Neural crest cell (in vitro differentiated cells): ENCODE results near the gene COX4I1. TPM values are rescaled to one million over a fixed set of nuclear protein-coding genes. Genes with fewer than 3 reads are reported as not detected.
"Not testable (repeated sequence)": the region's sequence is repeated elsewhere in the genome, so short reads cannot be mapped to it uniquely, and the experiment has no call there.

ENCODE experiments used
- DNase-seq: peaks from one replicate; pipeline ENCODE4 v3.0.0; 2021; ENCODE audit warnings: low read depth, mixed read lengths, low spot score
- H3K27ac Mint-ChIP-seq: one replicate; pipeline ENCODE4 v1.8.0; 2021; ENCODE audit warnings: mild to moderate bottlenecking, mixed read lengths; ENCODE audit not compliant: unreplicated experiment
- H3K27me3 Mint-ChIP-seq: 2 replicates; pipeline ENCODE4 v1.8.0; 2021; ENCODE audit warnings: low read depth, mild to moderate bottlenecking, mixed read lengths
- H3K36me3 Mint-ChIP-seq: 2 replicates; pipeline ENCODE4 v1.8.0; 2021; ENCODE audit warnings: low read depth, mild to moderate bottlenecking, mixed read lengths
- H3K4me1 Mint-ChIP-seq: 2 replicates; pipeline ENCODE4 v1.8.0; 2021; ENCODE audit warnings: mixed read lengths
- H3K4me3 Mint-ChIP-seq: one replicate; pipeline ENCODE4 v1.8.0; 2021; ENCODE audit warnings: mild to moderate bottlenecking, mixed read lengths
- H3K9me3 Mint-ChIP-seq: 2 replicates; pipeline ENCODE4 v1.8.0; 2021; ENCODE audit warnings: mixed read lengths
- total RNA-seq: library from RNA; stranded (reverse); gene quantifications from 2 replicates; pipeline ENCODE4 v1.2.1, GENCODE V29; 2021
- TF ChIP-seq, protein P1 (sequence below): fragments of 200-600 bp; sonication (generic); conservative IDR thresholded peaks from 2 replicates; pipeline ENCODE4 v1.5.0; 2021; ENCODE audit warnings: antibody characterized with exemption, mild to moderate bottlenecking

The COX4I1 gene
- total RNA-seq, 1 donor from 2014 or later = 434 TPM

DNA sequence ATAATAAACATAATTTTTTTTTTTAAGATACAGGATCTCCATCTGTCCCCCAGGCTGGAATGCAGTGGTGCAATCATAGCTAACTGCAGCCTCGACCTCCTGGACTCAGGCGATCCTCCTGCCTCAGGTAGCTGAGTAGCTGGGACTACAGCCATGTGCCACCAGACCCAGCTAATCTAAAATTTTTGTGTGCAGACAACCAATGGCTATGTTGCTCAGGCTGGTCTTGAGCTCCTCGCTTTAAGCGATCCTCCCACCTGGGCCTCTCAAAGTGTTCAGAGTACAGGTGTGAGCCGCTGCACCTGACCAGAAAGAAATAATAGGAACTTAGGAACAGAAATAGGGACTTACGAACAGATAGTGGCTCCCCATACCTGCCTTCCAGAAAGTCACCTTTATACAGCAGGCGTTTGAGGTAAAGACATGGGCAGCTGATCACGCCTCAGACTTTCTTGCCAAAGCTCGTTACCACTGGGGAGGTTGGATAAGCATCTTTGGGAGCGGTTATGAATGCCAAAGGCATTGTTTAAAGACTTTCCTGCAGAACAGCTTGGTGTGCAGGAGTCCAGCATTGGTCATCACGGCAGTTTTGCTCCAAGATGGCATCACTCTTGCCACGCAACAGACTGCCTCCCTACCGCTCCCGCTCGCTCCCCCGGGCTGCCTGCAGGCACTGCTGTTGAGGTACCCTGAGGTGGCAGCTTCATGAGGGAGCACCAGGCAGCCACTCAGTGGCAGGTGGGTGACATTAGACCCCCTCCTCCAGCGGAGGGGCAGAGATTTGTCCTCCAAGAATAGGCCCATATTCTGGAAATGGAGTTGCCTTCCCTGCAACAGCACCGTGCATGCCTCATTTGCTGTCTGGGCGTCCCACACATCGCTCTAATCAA lies 13.6 kb downstream of the COX4I1 start:
- Mint-ChIP-seq H3K4me1 (no peaks in the 10 kb centered on the region), H3K27ac (no peak overlapping the region), H3K36me3 (no peaks in the 10 kb centered on the region), H3K27me3 (peaks cover 41% of the 10 kb centered on the region), H3K4me3 (no peak overlapping the region), H3K9me3 (no peaks in the 10 kb centered on the region)
- TF ChIP-seq, protein P1, sequence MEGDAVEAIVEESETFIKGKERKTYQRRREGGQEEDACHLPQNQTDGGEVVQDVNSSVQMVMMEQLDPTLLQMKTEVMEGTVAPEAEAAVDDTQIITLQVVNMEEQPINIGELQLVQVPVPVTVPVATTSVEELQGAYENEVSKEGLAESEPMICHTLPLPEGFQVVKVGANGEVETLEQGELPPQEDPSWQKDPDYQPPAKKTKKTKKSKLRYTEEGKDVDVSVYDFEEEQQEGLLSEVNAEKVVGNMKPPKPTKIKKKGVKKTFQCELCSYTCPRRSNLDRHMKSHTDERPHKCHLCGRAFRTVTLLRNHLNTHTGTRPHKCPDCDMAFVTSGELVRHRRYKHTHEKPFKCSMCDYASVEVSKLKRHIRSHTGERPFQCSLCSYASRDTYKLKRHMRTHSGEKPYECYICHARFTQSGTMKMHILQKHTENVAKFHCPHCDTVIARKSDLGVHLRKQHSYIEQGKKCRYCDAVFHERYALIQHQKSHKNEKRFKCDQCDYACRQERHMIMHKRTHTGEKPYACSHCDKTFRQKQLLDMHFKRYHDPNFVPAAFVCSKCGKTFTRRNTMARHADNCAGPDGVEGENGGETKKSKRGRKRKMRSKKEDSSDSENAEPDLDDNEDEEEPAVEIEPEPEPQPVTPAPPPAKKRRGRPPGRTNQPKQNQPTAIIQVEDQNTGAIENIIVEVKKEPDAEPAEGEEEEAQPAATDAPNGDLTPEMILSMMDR = no peak
- no peak for DNase-seq

DNA sequence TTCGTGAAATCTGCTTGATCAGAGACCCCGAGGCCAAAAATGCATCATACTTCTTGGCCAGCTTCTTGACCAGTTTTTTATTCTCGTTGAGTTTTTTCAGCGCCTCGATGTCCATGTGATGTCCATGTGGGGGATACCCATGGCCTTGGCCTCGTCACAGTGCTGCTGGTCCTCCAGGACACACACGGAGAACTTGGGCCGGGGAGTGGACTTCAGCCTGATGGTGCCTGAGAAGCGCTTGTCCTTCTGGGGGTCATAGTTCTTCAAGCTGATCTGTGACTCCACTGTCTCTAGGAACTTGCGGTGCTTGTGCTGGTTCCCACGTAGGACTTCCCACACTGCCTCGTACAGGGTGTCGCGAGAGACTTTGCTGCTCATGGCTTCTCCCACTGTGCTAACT lies 16.7 kb downstream of the COX4I1 start:
- Mint-ChIP-seq H3K4me1 (no peaks in the 10 kb centered on the region), H3K27ac (no peak overlapping the region), H3K4me3 (no peak overlapping the region), H3K27me3 (peaks cover 70% of the 10 kb centered on the region), H3K9me3 (no peaks in the 10 kb centered on the region), H3K36me3 (no peaks in the 10 kb centered on the region)
- TF ChIP-seq, protein P1 = no peak
- no peak for DNase-seq

DNA sequence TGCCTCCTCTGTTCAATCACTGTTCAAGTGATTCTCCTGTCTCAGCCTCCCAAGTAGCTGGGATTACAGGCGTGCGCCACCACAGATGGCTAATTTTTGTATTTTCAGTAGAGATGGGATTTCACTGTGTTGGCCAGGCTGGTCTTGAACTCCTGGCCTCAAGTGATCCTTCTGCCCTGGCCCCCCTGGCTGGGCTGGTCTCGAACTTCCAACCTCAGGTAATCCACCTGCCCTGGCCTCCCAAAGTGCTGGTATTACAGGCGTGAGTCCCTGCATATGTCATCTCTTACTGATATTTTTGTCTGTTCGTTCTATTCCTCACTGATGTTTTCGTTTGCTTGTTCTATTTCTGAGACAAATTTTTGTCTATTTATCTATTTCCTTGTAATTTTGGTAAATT lies 17.7 kb downstream of the COX4I1 start:
- H3K27ac Mint-ChIP-seq, H3K36me3 Mint-ChIP-seq, H3K4me1 Mint-ChIP-seq, H3K4me3 Mint-ChIP-seq, DNase-seq, H3K9me3 Mint-ChIP-seq: not testable (repeated sequence)
- peaks cover 69% of the 10 kb centered on the region for H3K27me3 Mint-ChIP-seq

DNA sequence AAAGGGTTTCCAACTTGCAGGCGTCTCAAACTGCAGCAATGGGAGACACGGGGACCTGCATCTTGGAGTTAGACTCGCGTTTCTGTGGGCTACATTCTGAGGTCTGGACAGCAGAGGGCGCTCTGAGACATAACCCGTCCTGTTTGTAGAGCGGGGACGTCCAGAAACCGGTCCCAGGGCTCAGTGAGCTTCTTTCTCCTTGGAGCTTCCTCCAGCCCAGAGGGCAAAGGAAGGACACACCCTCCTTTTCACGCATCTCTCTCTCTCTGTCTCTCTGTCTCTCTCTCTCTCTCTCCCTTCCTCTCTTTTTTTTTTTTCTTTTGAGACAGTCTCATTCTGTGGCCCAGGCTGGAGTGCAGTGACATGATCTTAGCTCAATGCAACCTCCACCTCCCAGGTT lies 19.8 kb downstream of the COX4I1 start:
- H3K9me3 Mint-ChIP-seq = no peaks in the 10 kb centered on the region
- no peaks in the 10 kb centered on the region for H3K4me1 Mint-ChIP-seq
- TF ChIP-seq, protein P1 = peak; percentile 80
- H3K4me3 Mint-ChIP-seq = no peak overlapping the region
- peak; percentile 94 for DNase-seq
- peaks cover 55% of the 10 kb centered on the region for H3K27me3 Mint-ChIP-seq
- H3K36me3 Mint-ChIP-seq = no peaks in the 10 kb centered on the region
- no peak overlapping the region for H3K27ac Mint-ChIP-seq

DNA sequence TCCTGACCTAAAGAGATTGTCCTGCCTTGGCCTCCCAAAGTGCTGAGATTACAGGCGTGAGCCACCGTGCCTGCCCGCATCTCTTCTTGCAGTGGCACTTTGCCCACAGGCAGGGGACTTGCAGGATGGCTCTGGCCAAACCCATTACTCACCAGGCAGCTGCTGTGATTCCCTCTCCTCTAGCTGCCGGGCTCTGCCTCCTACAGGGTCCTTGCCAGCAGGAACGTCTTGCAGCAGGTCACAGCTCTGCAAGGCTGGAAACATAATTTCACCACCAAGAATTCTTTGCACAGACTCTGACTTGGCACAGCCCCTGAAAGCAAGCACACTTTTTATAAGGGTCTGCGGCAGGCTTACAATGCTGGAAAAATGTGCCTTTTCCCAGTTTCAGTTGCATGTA lies 20.3 kb downstream of the COX4I1 start:
- Mint-ChIP-seq H3K4me1 (no peaks in the 10 kb centered on the region), H3K27ac (no peak overlapping the region), H3K9me3 (no peaks in the 10 kb centered on the region), H3K4me3 (no peak overlapping the region), H3K36me3 (no peaks in the 10 kb centered on the region), H3K27me3 (peaks cover 50% of the 10 kb centered on the region)
- TF ChIP-seq, protein P1 = no peak
- DNase-seq = no peak

DNA sequence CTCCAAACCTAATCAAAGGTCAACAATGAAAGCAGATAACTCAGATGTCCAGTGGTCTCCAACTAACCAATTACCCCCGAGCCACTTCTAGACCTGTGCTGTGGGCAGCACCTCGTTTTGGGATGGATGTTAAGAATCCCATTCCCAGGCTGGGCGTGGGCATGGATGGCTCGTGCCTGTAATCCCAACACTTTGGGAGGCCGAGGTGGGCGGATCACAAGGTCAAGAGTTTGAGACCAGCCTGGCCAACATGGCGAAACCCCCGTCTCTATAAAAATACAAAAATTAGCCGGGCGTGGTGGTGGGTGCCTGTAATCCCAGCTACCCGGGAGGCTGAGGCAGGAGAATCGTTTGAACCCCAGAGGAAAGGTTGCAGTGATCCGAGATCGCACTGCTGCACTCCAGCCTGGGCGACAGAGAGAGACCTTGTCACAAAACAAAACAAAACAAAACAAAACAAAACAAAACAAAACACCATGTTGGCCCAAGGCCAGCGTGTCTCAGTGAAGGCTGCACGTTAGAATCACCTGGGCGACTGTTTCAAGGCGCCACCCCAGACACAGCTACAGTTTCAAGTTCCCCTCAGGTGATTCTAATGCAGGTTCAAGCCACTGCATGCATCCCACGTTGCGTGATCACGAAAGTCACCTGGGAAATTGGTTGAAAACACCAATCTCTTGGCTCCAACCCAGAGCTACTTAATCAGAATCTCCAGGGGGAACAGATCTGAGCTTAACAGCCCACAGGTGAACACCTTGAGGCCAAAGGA lies 21.3 kb downstream of the COX4I1 start:
- TF ChIP-seq, protein P1 = no peak
- H3K27ac Mint-ChIP-seq = no peak overlapping the region
- H3K36me3 Mint-ChIP-seq = no peaks in the 10 kb centered on the region
- H3K4me1 Mint-ChIP-seq = no peaks in the 10 kb centered on the region
- peaks cover 45% of the 10 kb centered on the region for H3K27me3 Mint-ChIP-seq
- no peak for DNase-seq
- no peaks in the 10 kb centered on the region for H3K9me3 Mint-ChIP-seq
- no peak overlapping the region for H3K4me3 Mint-ChIP-seq
